ENCODE data around the gene FRMD5. TPM values are rescaled to one million over a fixed set of nuclear protein-coding genes. Genes with fewer than 3 reads are reported as not detected.

Gene FRMD5
- total RNA-seq, 1 donor from 2014 or later: 9.9 TPM

DNA sequence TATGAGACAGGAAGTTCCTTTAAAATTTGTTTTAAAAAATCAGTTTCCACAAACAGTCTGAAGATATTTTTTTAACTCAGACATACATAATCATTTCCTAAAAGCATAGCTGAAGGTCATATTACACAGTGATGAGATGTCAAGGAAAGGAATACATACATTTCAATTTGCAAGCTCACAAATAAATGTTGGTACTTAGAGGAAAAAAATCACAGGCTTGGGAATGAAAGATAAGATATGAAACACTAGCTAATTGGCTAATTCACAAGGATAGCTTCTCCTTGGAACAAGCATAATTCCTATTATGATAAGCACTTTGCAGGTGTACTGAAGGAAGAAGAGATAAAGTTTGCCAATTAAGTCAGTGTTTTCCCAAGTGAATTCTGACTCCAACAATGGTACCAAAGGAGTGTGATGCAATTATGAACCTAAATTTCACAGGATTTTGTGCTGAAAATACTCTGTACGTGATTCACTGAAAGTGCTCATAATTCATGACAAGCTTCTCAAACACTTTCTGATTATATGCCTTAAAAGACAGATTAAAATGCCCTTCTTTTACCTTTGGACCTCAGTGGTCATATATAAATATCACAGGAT is 112.4 kb downstream of the FRMD5 start:
- DNase-seq (ENCODE audit: low read depth): no peak
- H3K4me3 ChIP-seq (ENCODE audit: low read depth, low read length): no peak overlapping the region
- TF ChIP-seq, protein P1, sequence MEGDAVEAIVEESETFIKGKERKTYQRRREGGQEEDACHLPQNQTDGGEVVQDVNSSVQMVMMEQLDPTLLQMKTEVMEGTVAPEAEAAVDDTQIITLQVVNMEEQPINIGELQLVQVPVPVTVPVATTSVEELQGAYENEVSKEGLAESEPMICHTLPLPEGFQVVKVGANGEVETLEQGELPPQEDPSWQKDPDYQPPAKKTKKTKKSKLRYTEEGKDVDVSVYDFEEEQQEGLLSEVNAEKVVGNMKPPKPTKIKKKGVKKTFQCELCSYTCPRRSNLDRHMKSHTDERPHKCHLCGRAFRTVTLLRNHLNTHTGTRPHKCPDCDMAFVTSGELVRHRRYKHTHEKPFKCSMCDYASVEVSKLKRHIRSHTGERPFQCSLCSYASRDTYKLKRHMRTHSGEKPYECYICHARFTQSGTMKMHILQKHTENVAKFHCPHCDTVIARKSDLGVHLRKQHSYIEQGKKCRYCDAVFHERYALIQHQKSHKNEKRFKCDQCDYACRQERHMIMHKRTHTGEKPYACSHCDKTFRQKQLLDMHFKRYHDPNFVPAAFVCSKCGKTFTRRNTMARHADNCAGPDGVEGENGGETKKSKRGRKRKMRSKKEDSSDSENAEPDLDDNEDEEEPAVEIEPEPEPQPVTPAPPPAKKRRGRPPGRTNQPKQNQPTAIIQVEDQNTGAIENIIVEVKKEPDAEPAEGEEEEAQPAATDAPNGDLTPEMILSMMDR (IDR thresholded peaks at IDR 0.05; ENCODE audit: insufficient read depth, low read length, poor library complexity, severe bottlenecking): no peak
- H3K36me3 ChIP-seq (ENCODE audit: control insufficient read depth, insufficient read depth, low read length): no peaks in the 10 kb centered on the region
- no peaks in the 10 kb centered on the region for H3K27me3 ChIP-seq (ENCODE audit: control insufficient read depth, insufficient read depth, low read length)

- DNase-seq (ENCODE audit: low read depth): no peak
- TF ChIP-seq, protein P1 (IDR thresholded peaks at IDR 0.05; ENCODE audit: insufficient read depth, low read length, poor library complexity, severe bottlenecking): no peak
- H3K27me3 ChIP-seq (ENCODE audit: control insufficient read depth, insufficient read depth, low read length): no peaks in the 10 kb centered on the region
- H3K36me3 ChIP-seq (ENCODE audit: control insufficient read depth, insufficient read depth, low read length): no peaks in the 10 kb centered on the region
- no peak overlapping the region for H3K4me3 ChIP-seq (ENCODE audit: low read depth, low read length)
Measured at GRCh38 chr15:44081026-44082013, 113.8 kb downstream of the FRMD5 start.

- no peaks in the 10 kb centered on the region for H3K27me3 ChIP-seq (ENCODE audit: control insufficient read depth, insufficient read depth, low read length)
- no peak overlapping the region for H3K4me3 ChIP-seq (ENCODE audit: low read depth, low read length)
- H3K36me3 ChIP-seq (ENCODE audit: control insufficient read depth, insufficient read depth, low read length): no peaks in the 10 kb centered on the region
- no peak for DNase-seq (ENCODE audit: low read depth)
- TF ChIP-seq, protein P1 (IDR thresholded peaks at IDR 0.05; ENCODE audit: insufficient read depth, low read length, poor library complexity, severe bottlenecking): no peak
Measured at GRCh38 chr15:44075535-44075934, 119.5 kb downstream of the FRMD5 start.

DNA sequence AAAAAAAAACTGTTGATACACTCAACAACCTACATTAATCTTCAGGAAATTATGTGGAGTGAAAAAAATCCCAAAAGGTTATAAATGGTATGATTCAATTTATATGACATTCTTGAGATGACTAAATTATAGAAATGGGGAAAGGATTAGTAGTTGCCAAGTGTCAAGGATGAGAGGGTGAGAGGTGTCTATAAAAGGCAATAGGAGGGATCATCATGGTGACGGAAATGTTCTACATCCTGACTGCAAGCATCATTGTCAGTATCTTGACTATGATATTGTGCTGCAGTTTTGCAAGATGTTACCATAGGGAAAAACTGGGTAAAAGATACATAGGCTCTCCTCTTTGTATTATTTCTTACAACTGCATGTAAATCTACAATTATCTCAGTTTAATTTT is 125.6 kb downstream of the FRMD5 start:
- TF ChIP-seq, protein P1 (IDR thresholded peaks at IDR 0.05; ENCODE audit: insufficient read depth, low read length, poor library complexity, severe bottlenecking): no peak
- H3K27me3 ChIP-seq (ENCODE audit: control insufficient read depth, insufficient read depth, low read length): no peaks in the 10 kb centered on the region
- no peak for DNase-seq (ENCODE audit: low read depth)
- no peaks in the 10 kb centered on the region for H3K36me3 ChIP-seq (ENCODE audit: control insufficient read depth, insufficient read depth, low read length)
- no peak overlapping the region for H3K4me3 ChIP-seq (ENCODE audit: low read depth, low read length)

DNA sequence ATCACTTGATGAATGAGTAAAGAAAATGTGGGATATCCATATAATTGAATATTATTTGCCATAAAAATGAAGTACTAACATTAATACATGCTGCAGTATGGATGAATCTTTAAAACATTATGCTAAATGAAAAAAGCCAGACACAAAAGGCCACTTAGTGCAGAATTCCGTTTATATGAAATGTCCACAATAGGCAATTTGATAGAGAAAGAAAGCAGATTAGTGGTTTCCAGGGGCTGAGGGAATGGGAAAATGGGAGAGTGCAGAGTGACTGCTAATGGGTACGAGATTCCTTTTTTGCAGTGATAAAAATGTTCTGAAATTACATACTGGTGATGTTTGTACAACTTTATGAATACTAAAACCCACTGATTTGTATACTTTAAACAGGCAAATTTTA is 126.7 kb downstream of the FRMD5 start:
- Histone ChIP-seq H3K4me3 (ENCODE audit: low read depth, low read length) (no peak overlapping the region), H3K27me3 (ENCODE audit: control insufficient read depth, insufficient read depth, low read length) (no peaks in the 10 kb centered on the region), H3K36me3 (ENCODE audit: control insufficient read depth, insufficient read depth, low read length) (no peaks in the 10 kb centered on the region)
- TF ChIP-seq, protein P1 (IDR thresholded peaks at IDR 0.05; ENCODE audit: insufficient read depth, low read length, poor library complexity, severe bottlenecking): no peak
- no peak for DNase-seq (ENCODE audit: low read depth)
